Activated CD8-positive, alpha-beta memory T cell treated with anti-CD3 and anti-CD28 coated beads for 4 hours (primary cell): ENCODE results near the gene SNX10.

Experiments
- DNase-seq, 2 donors: peaks; one replicate each; pipeline ENCODE4 v3.0.0-alpha.2; 2020; ENCODE audit warnings: low read depth in 2 of 2

SNX10 gene

DNA sequence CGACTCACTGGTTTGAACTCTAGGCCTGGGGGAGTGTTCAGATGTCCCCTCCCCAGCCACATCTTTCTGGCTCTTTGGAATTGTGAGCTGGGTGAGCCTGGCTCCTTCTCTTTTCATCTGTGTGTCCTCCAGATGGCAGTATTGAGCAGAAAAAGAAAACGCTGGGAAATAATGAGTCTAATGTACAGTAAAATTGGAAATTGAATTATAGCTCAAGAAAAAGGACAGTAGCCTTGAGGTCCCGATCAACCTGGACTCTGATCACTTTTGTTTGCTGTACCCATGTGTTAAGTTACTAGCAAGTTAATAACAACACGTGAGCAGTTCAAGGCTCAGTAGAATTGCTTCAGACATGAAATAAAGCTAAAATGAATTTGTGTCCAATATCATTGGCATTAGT is 77.9 kb downstream of the SNX10 start:
- DNase-seq = no peak

DNA sequence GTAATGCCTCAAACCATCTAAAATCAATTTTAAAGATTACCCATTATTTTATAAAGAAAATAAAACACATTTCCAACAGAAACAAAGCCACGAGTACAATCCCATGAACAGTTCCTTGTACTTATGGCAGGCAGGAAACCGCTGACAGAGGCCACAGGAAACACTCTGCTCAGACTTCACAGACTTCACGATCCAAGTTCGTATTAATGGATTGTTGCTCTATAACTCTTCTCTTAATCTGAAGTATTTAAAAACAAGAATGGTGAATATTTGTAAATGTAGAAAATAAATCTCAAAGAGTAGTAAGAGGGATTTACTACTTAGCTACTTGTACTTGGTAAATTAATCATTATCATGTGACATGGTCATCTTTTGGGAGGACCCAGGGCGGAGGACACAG is 78.3 kb downstream of the SNX10 start:
- DNase-seq = no peak

- no peak for DNase-seq
These were observed 80.6 kb downstream of the SNX10 start for GRCh38 chr7:26372249-26372648.

GRCh38 chr7:26372704-26373103 is 81.0 kb downstream of the SNX10 start:
- DNase-seq = no peak

DNA sequence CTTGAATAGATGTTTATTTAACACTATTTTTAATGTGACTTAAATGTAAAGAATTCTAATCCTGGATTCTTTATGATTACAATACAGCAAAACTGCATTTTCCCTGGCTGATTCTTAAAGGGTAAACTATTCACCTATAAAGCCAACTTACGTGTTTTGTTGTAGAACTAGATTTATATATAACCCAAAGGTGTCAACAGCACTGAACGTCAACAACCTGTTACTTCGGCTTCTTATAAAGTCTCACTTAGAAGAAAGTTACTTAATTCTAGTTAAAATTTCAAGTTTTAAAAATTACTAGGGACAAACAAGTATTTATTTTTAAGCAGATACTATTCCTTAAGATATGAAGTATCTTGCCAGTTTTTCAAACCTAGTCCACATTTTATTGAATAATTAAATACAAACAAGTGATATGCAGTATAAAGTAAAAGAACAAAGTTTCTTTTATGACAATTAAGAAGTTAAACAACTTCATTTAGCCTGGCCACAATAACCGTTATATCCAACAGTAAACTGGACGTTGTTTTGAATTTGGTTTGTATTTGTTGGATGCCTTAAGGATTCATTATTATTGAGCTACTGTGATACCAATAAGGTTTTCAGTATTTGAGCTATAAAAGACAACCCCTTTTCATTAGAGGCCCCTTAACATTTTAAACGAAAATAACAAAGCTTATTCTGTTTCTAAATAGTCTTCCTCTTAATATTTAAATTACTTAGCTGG is 83.1 kb downstream of the SNX10 start:
- DNase-seq = no peak

GRCh38 chr7:26375726-26376174 is 84.1 kb downstream of the SNX10 start:
- DNase-seq = no peak

DNA sequence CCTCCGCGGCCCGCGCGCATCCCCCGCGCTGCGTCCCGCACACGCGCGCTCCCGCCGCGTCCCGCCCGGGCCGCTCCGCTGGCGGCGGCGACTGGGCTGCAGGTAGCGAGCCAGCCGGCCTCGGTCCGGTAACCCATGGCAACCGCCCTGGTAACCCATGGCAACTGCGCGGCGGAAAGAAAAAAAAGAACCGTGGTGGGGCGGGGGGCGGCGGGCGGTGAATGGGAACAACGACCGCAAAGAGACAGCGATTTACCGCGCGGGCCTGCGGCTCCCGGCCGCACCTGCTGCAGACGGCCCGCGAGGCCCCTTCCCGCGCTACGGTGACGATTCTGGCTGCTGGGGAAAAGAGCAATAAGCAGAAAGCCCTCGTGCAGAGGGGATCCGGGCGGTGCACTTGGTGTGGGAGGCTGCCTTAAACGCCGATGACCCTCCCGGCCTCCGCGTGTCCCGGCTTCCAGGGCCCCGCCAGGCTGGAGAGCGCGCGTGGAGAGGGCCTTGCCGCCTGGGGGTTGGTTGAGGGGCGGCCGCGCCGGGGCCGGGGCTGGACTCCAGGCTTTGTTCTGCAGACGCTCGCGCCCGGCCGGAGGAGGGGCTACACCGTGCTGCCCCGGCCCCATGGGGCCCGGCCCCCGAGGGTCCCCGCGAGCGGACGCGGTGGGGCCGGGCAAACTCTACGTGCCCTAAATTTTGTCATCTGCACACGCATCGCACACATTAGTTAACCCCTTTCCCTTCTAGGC is 84.7 kb downstream of the SNX10 start:
- DNase-seq = no peak

- no peak for DNase-seq
These were observed 86.4 kb downstream of the SNX10 start for GRCh38 chr7:26378016-26378415.

DNA sequence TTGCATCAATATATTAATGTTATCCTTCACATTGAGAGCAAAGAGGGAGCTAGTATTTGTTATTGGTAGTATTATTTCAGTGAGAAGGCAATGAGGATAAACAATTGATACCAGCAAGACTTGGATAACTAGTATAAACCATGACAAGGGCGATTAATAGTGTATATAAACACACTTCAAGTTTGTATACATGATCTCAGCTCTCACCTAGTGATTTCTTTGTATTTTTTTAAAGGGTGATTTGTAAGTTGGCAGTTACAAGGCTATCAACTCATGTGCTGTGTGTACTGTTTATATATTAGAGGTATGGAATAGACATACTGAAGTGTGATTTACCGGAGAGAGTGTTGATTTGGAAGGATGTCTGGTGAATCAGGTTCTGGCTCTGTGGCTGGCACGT is 88.0 kb downstream of the SNX10 start:
- DNase-seq = no peak

- no peak for DNase-seq
These were observed 90.1 kb downstream of the SNX10 start for GRCh38 chr7:26381476-26382353.

DNA sequence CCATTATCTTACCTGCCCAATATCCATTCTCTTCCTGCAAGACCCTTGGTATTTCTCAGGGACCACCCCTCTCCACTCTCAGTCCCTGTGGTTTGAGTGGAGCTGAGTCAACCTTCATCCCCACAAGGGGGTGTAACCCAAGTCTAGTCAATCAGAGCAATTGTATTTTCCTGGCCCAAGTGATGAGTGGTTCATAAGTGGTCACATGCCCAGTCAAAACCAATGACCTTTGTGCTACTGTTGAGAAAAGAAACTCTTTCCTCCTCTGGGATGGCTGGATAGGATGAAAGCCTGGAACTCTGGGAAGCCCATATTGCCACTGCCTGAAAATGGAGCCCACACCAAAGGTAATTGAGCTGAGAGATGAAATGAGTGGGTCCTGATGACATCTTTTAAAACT is 93.6 kb downstream of the SNX10 start:
- no peak for DNase-seq

- no peak for DNase-seq
These were observed 96.1 kb downstream of the SNX10 start for GRCh38 chr7:26387731-26388130.

DNA sequence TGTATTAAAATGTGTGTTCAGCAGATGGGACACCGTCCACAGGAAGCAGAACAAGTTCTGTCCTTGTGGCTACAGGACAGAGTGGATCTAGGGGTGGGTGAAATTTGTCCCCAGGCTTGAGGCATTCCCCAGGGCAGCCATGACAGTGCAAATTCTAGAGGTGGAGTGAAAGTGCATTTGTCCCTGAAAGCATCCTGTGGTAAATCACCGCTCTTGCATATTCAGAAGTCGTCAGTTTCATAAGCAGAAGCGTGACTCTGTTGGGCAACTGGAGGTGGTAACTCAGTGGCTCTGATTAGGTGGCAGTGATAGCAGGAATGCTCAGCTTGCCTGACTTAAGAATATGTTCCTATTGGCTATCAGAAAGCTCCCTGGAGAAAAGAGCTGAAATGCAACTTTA is 96.6 kb downstream of the SNX10 start:
- no peak for DNase-seq

DNA sequence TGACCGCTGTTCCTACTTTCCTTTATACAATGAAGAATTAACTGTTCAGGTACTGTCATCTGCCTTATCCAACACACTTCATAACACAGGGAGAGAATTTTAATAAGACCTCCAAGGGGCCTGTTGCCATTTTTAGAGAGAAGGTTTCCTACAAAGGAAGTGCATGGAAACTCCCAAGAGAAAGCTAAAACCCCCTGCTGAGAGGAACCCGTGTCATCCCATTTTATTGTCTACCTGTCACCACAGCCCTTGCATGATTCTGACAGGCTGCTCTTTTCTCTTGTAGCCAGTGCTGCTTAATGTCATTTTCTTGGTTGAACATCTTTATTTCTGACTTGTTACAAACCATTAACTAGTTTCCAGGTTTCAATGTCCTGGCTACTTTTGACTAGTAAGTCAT is 98.4 kb downstream of the SNX10 start:
- DNase-seq = no peak

- DNase-seq = no peak
These were observed 102.2 kb downstream of the SNX10 start for GRCh38 chr7:26393818-26394217.

DNA sequence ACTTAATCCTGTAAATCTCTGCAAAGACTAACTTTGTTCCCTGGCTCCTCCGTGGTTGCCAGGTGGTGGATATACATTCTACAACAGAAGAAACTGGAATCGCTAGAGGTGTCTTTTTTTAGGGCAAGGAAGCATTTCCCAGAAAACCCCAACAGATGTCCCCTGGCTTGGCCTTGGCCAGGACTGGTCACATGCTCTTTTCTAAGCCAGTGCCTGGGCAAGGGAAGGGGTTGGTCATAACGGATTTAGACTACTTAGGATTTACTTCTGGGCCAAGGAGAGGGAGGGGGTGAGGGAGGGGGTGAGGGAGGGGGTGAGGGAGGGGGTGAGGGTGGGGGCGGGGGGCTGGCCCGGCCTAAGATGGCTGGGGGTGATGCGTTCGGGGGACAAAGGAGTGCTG is 105.7 kb downstream of the SNX10 start:
- DNase-seq = no peak

GRCh38 chr7:26397796-26398426 is 106.2 kb downstream of the SNX10 start:
- DNase-seq = no peak

DNA sequence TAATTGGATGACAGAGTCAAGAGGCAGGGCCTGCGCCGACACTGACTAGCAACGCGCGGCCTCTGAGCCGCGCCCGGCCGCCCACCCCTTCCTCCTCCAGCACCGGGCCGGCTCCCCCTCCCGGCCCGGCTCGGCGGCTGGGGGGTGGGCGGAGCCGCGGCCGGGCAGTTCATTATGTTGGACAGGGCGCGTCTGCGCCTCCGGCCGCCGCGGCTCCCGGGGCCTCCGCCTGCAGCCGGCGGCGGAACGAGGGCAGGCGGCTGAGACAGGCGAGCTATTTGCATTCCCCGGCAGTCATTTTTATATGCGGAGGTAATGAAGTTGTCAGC is 106.7 kb downstream of the SNX10 start:
- no peak for DNase-seq

DNA sequence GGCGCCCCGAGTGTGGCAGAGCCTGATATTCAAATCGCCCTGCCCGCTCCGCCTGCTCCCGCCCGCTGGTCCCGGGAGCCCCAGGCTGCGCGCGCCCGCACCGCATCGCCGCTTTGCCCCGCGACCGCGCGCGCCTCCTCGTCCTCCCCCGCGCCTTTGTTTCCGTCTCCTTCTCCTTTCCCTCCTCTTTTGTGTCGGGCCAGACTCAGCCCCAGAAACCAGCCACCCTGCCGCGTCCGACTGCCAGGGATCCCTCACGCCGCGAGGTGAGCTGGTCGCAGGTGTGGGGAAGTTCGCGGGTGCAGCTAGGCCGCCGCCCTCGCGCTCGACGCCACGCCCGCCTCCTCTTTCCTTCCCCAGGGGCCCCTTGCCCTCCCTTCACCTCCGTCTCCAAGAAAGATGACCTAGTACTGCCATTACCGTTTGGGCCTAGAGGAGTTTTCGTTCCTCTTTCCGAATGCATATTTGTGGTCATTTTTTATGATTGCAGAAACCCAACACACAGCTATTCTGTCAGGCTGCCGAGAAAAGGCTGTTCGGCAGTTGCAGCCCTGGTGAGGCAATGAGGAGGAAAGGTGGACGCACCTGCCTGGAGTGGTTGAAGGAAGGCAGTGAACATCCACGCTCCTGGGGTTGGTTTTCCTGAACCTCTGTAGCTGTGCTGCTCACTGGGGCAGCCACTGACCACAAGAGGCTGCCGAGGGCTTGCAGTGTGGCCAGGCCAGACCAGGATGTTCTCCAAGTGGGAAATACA is 107.3 kb downstream of the SNX10 start:
- DNase-seq = no peak

- no peak for DNase-seq
These were observed 108.1 kb downstream of the SNX10 start for GRCh38 chr7:26399736-26400135.

DNA sequence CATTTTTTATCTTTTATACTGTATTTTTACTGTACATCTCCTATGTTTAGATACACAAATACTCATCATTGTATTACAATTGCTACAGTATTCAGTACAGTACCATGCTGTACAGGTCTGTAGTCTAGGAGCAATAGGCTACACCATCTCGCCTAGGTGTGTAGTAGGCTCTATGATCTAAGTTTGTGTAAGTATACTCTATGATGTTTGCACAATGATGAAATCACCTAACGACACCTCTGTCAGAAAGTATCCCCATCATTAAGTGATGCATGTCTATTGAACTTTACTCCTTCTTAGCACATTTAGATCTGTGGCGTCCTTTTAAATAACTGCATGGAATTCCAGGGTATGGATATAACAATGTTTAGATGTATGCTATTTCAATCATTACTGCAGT is 112.0 kb downstream of the SNX10 start:
- DNase-seq = no peak
